ENCODE data around the gene SLC23A3.
A peak's percentile ranks its signal among the peaks of the same experiment; 100 is the strongest.

SLC23A3 gene

GRCh38 chr2:219207884-219208740, 38.3 kb upstream of the SLC23A3 start:
- TF ChIP-seq, protein P1, sequence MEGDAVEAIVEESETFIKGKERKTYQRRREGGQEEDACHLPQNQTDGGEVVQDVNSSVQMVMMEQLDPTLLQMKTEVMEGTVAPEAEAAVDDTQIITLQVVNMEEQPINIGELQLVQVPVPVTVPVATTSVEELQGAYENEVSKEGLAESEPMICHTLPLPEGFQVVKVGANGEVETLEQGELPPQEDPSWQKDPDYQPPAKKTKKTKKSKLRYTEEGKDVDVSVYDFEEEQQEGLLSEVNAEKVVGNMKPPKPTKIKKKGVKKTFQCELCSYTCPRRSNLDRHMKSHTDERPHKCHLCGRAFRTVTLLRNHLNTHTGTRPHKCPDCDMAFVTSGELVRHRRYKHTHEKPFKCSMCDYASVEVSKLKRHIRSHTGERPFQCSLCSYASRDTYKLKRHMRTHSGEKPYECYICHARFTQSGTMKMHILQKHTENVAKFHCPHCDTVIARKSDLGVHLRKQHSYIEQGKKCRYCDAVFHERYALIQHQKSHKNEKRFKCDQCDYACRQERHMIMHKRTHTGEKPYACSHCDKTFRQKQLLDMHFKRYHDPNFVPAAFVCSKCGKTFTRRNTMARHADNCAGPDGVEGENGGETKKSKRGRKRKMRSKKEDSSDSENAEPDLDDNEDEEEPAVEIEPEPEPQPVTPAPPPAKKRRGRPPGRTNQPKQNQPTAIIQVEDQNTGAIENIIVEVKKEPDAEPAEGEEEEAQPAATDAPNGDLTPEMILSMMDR (IDR thresholded peaks at IDR 0.05; ENCODE audit: poor library complexity, severe bottlenecking), result no peak
- Histone ChIP-seq H3K4me3 (ENCODE audit: severe bottlenecking) (no peak overlapping the region), H3K4me1 (ENCODE audit: insufficient read depth, poor library complexity, severe bottlenecking) (peaks cover 7% of the 10 kb centered on the region), H3K27ac (ENCODE audit: poor library complexity, severe bottlenecking) (peak overlapping the region; percentile 58), H3K9me3 (ENCODE audit: severe bottlenecking) (no peaks in the 10 kb centered on the region), H3K36me3 (ENCODE audit: low read depth) (peaks cover 21% of the 10 kb centered on the region), H3K27me3 (ENCODE audit: insufficient read depth, poor library complexity, severe bottlenecking) (no peaks in the 10 kb centered on the region)
- ATAC-seq (ENCODE audit: low read depth) (no peak), DNase-seq (ENCODE audit: low spot score) (no peak)

DNA sequence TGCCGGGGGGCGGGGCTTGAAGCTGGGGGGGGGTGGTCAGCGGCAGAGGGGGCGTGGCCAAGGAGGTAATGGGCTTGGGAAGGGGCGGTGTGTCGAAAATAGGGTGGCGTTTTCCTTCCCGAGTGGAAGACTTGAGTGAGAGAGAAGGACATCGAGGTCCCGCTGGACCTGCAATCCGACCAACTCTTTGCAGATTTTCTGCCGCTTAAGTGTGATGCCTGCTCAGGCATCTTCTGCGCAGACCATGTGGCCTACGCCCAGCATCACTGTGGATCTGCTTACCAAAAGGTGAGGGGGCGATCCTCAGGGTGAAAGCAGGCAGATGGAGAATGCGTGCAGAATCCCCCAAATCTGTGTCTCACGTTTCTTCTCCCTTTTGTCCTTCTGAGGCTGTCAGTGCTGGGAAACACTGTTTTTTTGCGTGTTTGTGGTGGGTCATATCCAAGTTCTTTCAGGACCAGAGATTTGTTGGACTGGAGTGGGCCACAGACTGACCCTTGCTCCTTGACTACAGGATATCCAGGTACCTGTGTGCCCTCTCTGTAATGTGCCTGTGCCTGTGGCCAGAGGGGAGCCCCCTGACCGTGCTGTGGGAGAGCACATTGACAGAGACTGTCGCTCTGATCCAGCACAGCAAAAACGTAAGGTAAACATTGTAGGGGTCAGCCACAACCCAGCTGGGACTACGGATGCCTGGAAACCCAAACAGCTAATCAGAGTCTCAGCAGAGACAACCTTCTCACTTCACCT, 37.5 kb upstream of the SLC23A3 start:
- peak; percentile 1; the same call in 2 of the 3 replicates for ATAC-seq (ENCODE audit: low read depth)
- Histone ChIP-seq H3K36me3 (ENCODE audit: low read depth) (peaks cover 14% of the 10 kb centered on the region), H3K4me3 (ENCODE audit: severe bottlenecking) (peak overlapping the region; percentile 43), H3K4me1 (ENCODE audit: insufficient read depth, poor library complexity, severe bottlenecking) (peaks cover 7% of the 10 kb centered on the region), H3K27ac (ENCODE audit: poor library complexity, severe bottlenecking) (peak overlapping the region; percentile 58), H3K9me3 (ENCODE audit: severe bottlenecking) (no peaks in the 10 kb centered on the region), H3K27me3 (ENCODE audit: insufficient read depth, poor library complexity, severe bottlenecking) (no peaks in the 10 kb centered on the region)
- no peak for DNase-seq (ENCODE audit: low spot score)
- TF ChIP-seq, protein P1 (IDR thresholded peaks at IDR 0.05; ENCODE audit: poor library complexity, severe bottlenecking), result no peak

- H3K4me3 ChIP-seq (ENCODE audit: severe bottlenecking), result peak within 1 kb of the TSS; percentile 43
- no peaks in the 10 kb centered on the region for H3K27me3 ChIP-seq (ENCODE audit: insufficient read depth, poor library complexity, severe bottlenecking)
- peak; percentile 96 for ATAC-seq (ENCODE audit: low read depth)
- no peaks in the 10 kb centered on the region for H3K9me3 ChIP-seq (ENCODE audit: severe bottlenecking)
- DNase-seq (ENCODE audit: low spot score), result peak; percentile 92
- H3K4me1 ChIP-seq (ENCODE audit: insufficient read depth, poor library complexity, severe bottlenecking), result peaks cover 7% of the 10 kb centered on the region
- peaks cover 8% of the 10 kb centered on the region for H3K36me3 ChIP-seq (ENCODE audit: low read depth)
- TF ChIP-seq, protein P1 (IDR thresholded peaks at IDR 0.05; ENCODE audit: poor library complexity, severe bottlenecking), result no peak
- H3K27ac ChIP-seq (ENCODE audit: poor library complexity, severe bottlenecking), result peak within 1 kb of the TSS; percentile 58
Measured at GRCh38 chr2:219206328-219207133, 36.7 kb upstream of the SLC23A3 start, which contains the start of gene ZFAND2B. TSS of gene ZFAND2B (plus strand) at chr2:219206782. CDS start at chr2:219206988, 206 bp downstream.

DNA sequence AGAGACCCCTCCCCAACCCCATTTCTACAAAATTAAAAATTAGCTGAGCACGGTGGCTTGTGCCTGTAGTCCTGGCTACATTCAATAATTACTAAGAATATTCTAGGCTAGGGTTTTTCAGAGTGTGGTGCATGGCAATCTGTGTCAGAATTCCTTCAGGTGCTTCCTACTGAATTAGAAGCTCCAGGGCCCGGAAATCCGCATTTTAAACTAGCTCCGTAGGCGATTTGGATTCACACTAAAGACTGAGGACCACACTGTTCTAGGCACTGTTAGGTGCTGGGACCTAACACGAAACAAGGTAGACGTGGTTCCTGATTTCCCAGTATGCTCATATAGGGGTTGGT, 36.1 kb upstream of the SLC23A3 start:
- Histone ChIP-seq H3K27ac (ENCODE audit: poor library complexity, severe bottlenecking) (peak overlapping the region; percentile 58), H3K9me3 (ENCODE audit: severe bottlenecking) (no peaks in the 10 kb centered on the region), H3K4me3 (ENCODE audit: severe bottlenecking) (peak overlapping the region; percentile 43), H3K27me3 (ENCODE audit: insufficient read depth, poor library complexity, severe bottlenecking) (no peaks in the 10 kb centered on the region), H3K4me1 (ENCODE audit: insufficient read depth, poor library complexity, severe bottlenecking) (peaks cover 7% of the 10 kb centered on the region), H3K36me3 (ENCODE audit: low read depth) (peaks cover 8% of the 10 kb centered on the region)
- DNase-seq (ENCODE audit: low spot score) (no peak), ATAC-seq (ENCODE audit: low read depth) (no peak)
- TF ChIP-seq, protein P1 (IDR thresholded peaks at IDR 0.05; ENCODE audit: poor library complexity, severe bottlenecking), result no peak
